AG04450 (cell line): ENCODE data around the gene ACOT9. TPM values are rescaled to one million over a fixed set of nuclear protein-coding genes. Genes with fewer than 3 reads are reported as not detected.
"Not testable (repeated sequence)": the region's sequence is repeated elsewhere in the genome, so short reads cannot be mapped to it uniquely, and the experiment has no call there.

Experiments
- CTCF ChIA-PET: fragments of 300-600, 350-600 bp; formaldehyde crosslinking; extraction: SDS; loops from one replicate; lab custom pipeline; 2022; ENCODE audit warnings: antibody characterized with exemption, inconsistent platforms; lab: Charles Lee
- POLR2A ChIA-PET: fragments of 350-600 bp; formaldehyde crosslinking; extraction: SDS; loops from one replicate; lab custom pipeline; 2021; ENCODE audit warnings: antibody characterized with exemption, inconsistent platforms; lab: Yijun Ruan, JAX
- DNase-seq: peaks from one replicate; pipeline ENCODE4 v3.0.0-alpha.2; 2011; ENCODE audit warnings: low read depth, low spot score
- H3K27ac ChIP-seq: one replicate; pipeline ENCODE4 v1.5.1; 2012; ENCODE audit warnings: low read depth, low read length, control low read depth
- H3K27me3 ChIP-seq: one replicate; pipeline ENCODE4 v1.6.0; 2012; ENCODE audit warnings: low read length; ENCODE audit not compliant: control insufficient read depth, insufficient read depth
- H3K4me3 ChIP-seq: 2 replicates; pipeline ENCODE4 v1.5.1; 2011; ENCODE audit warnings: mild to moderate bottlenecking, low read depth, low read length, control low read depth
- H3K9me3 ChIP-seq: 2 replicates; pipeline ENCODE4 v1.5.1; 2012; ENCODE audit warnings: low read length; ENCODE audit not compliant: control insufficient read depth, insufficient read depth
- polyA plus RNA-seq: library from polyadenylated mRNA; depleted of rRNA; stranded (reverse); fragments of >200 nt; gene quantifications from 2 replicates; pipeline ENCODE4 v1.2.3, GENCODE V29; 2011
- TF ChIP-seq, protein P1 (sequence below): IDR thresholded peaks from 2 replicates; pipeline ENCODE4 v1.5.1; 2011; ENCODE audit warnings: low read depth, low read length, control low read depth, inconsistent platforms

Gene ACOT9
- polyA plus RNA-seq, 1 experiment = 62.5 TPM

DNA sequence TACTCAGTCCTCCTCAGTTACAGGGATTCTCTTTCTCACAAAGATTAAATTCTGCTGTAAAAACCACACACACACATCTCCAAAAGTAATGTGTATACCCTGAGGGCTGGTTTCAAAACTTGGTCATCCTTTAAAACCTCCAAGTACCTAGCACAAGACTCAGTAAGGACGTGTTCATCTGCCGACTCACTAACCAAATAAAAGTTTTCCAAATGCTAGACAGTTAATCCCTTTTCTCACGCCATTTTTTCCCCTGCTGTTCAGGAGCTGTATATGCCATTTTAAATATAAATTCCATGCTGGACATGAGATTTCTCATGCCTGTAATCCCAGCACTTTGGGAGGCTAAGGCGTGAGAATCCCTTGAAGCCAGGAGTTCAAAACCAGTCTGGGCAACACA lies 35.9 kb upstream of the ACOT9 start:
- ChIA-PET CTCF (no interaction called here), POLR2A (no interaction called here)
- H3K9me3 ChIP-seq = no peaks in the 10 kb centered on the region
- DNase-seq = no peak
- no peak overlapping the region for H3K27ac ChIP-seq
- H3K27me3 ChIP-seq = no peaks in the 10 kb centered on the region
- no peak overlapping the region for H3K4me3 ChIP-seq
- TF ChIP-seq, protein P1, sequence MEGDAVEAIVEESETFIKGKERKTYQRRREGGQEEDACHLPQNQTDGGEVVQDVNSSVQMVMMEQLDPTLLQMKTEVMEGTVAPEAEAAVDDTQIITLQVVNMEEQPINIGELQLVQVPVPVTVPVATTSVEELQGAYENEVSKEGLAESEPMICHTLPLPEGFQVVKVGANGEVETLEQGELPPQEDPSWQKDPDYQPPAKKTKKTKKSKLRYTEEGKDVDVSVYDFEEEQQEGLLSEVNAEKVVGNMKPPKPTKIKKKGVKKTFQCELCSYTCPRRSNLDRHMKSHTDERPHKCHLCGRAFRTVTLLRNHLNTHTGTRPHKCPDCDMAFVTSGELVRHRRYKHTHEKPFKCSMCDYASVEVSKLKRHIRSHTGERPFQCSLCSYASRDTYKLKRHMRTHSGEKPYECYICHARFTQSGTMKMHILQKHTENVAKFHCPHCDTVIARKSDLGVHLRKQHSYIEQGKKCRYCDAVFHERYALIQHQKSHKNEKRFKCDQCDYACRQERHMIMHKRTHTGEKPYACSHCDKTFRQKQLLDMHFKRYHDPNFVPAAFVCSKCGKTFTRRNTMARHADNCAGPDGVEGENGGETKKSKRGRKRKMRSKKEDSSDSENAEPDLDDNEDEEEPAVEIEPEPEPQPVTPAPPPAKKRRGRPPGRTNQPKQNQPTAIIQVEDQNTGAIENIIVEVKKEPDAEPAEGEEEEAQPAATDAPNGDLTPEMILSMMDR = 0 out of 2 replicates have a peak, but pooled peaks have one; percentile 6

DNA sequence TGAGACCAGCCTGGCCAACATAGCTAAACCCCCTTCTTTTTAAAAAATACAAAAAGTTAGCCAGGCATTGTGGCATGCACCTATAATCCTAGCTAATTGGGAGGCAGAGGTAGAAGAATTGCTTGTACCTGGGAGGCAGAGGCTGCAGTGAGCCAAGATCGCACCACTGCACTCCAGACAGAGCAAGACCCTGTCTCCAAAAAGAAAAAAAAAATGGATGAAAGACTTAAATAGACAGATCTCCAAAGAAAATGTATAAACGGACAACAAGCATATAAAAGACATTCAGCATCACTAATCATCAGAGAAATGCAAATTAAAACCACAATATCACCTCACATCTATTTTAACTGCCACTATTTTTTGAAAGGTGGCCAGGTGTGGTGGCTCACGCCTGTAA lies 33.3 kb upstream of the ACOT9 start:
- CTCF ChIA-PET = interaction anchor here (1.3 kb wide), 1 partner anchor 126 kb away, joined by 4 read pairs; no protein-coding TSS in a partner anchor
- POLR2A ChIA-PET = no interaction called here
- no peak overlapping the region for H3K4me3 ChIP-seq
- no peaks in the 10 kb centered on the region for H3K27me3 ChIP-seq
- H3K9me3 ChIP-seq = no peaks in the 10 kb centered on the region
- DNase-seq = no peak
- no peak overlapping the region for H3K27ac ChIP-seq
- TF ChIP-seq, protein P1 = no peak

DNA sequence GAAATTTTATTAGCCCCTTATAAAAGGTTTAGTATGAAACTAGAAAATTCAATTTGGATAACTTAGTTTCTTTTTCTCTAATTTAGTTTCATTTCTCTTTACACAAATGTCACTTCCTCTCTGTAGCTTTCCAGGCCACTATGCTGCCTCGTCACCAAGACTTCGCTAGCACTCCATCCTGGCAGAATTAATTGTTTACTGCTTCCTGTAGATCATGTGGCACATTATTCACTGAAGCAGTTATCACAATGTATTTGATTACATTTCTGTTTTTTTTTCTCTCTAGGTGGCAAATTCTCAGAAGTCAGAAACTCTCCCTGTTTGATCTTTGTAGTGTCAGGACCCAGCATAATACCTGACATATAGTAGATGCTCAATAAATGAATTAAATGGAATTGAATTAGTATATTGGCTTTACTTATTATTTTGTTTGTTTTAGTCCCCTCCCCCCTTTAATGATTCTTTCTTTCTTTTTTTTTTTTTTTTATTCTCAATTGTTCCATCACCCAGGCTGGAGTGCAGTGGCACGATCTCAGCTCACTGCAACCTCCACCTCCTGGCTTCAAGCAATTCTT lies 30.6 kb upstream of the ACOT9 start:
- Histone ChIP-seq H3K9me3 (no peaks in the 10 kb centered on the region), H3K27ac (no peak overlapping the region), H3K27me3 (no peaks in the 10 kb centered on the region), H3K4me3 (no peak overlapping the region)
- POLR2A ChIA-PET = no interaction called here
- TF ChIP-seq, protein P1 = no peak
- no peak for DNase-seq
- CTCF ChIA-PET = no interaction called here

DNA sequence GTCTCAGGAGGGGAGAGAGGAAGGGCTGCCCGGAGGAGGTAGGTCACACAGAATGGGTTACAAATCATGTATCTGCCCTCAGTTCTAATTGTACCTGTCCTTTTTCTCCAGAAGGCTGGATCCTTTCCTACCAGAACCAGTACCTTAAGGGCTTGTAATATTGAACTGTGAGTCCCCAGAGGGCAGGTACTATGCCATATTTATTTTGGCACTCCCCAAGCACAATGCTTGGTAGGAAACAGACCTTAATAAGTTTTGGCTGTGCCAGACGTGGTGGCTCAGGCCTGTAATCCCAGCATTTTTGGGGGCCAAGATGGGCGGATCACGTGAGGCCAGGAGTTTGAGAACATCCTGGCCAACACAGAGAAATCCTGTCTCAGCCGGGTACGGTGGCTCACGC lies 28.0 kb upstream of the ACOT9 start:
- H3K9me3 ChIP-seq, H3K4me3 ChIP-seq: not testable (repeated sequence)

DNA sequence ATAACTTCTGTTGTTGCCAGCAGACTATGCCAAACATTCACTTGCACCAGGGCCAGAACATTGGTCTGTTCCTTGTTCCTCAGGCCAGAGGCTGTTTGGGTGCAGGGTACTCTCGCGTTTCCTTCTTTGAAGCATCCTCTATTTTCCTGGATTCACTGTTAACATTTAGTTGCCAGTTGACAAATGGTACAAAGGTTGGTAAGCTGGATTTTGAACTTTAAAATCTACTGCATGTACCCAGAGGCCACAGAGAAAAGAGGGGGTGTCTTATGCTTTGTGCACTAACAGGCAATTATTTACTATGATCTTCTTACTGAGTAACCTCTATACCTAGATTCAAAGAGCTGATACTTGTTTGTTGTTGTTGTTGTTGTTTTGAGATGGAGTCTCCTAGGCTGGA lies 27.1 kb upstream of the ACOT9 start:
- Histone ChIP-seq H3K27ac (no peak overlapping the region), H3K4me3 (no peak overlapping the region), H3K27me3 (no peaks in the 10 kb centered on the region), H3K9me3 (peaks cover 4% of the 10 kb centered on the region; the same call in 1 of the 2 replicates)
- TF ChIP-seq, protein P1 = no peak
- DNase-seq = no peak
- ChIA-PET POLR2A (interaction anchor here (0.9 kb wide), 1 partner anchor 11 kb away, joined by 3 read pairs; no protein-coding TSS in a partner anchor), CTCF (interaction anchor here (1.4 kb wide), 1 partner anchor 13 kb away, joined by 6 read pairs; the partner anchor contains the start of gene SAT1)

More for the DNA sequence above, 28.0 kb upstream of the ACOT9 start:
- H3K27me3 ChIP-seq, H3K27ac ChIP-seq, DNase-seq: not testable (repeated sequence)
- ChIA-PET CTCF (interaction anchor here (1.4 kb wide), 1 partner anchor 12 kb away, joined by 6 read pairs; the partner anchor contains the start of gene SAT1), POLR2A (interaction anchor here (0.9 kb wide), 1 partner anchor 10 kb away, joined by 3 read pairs; no protein-coding TSS in a partner anchor)
